Keratinocyte (primary cell): ENCODE data around the gene MARCHF3.

Experiments
- CTCF ChIP-seq, 3 experiments: IDR thresholded peaks in 1 of 3; conservative IDR thresholded peaks in 1 of 3; optimal IDR thresholded peaks in 1 of 3; 2 replicates in 2 of 3; 3 replicates in 1 of 3; pipeline versions ENCODE3 to v1.5.1; 2011; ENCODE audit warnings: low read length in 3 of 3, mild to moderate bottlenecking in 3 of 3, moderate library complexity in 2 of 3, control low read depth in 1 of 3, inconsistent platforms in 1 of 3; ENCODE audit not compliant: insufficient read depth in 2 of 3; ENCODE audit errors: extremely low read depth in 1 of 3
- EZH2 ChIP-seq: IDR thresholded peaks from one replicate; pipeline ENCODE4 v1.6.1; 2012; ENCODE audit warnings: inconsistent platforms, mild to moderate bottlenecking, low read length, moderate library complexity

- TF ChIP-seq EZH2: no peak
- no peak for TF ChIP-seq CTCF (optimal IDR thresholded peaks at IDR 0.05 in 1 of 3, IDR thresholded peaks at IDR 0.05 in 1 of 3, conservative IDR thresholded peaks at IDR 0.05 in 1 of 3; ENCODE audit: extremely low read depth in 1 of 3, insufficient read depth in 2 of 3, low read length in 3 of 3)
Observed at GRCh38 chr5:127060470-127060985, 30.2 kb upstream of the MARCHF3 start.
